KMS-11 (cell line): Measurements from ENCODE around the gene ASB5.

ENCODE experiments used
- H2AFZ ChIP-seq: fragments of 200-600 bp; sonication (generic); 2 replicates; pipeline ENCODE4 v1.6.1; 2016; ENCODE audit warnings: antibody characterized with exemption, mixed run types, low read depth
- H3K27ac ChIP-seq: fragments of 200-600 bp; sonication (generic); 2 replicates; pipeline ENCODE4 v1.6.1; 2016; ENCODE audit warnings: mild to moderate bottlenecking, mixed run types
- H3K27me3 ChIP-seq: fragments of 200-600 bp; sonication (generic); 2 replicates; pipeline ENCODE4 v1.6.1; 2017; ENCODE audit warnings: mild to moderate bottlenecking, low read depth, mixed run types, moderate library complexity; ENCODE audit not compliant: insufficient read depth
- H3K36me3 ChIP-seq: fragments of 200-600 bp; sonication (generic); 2 replicates; pipeline ENCODE4 v1.6.1; 2017; ENCODE audit warnings: mild to moderate bottlenecking, mixed run types; ENCODE audit not compliant: insufficient read depth
- H3K4me1 ChIP-seq: fragments of 200-600 bp; sonication (generic); 2 replicates; pipeline ENCODE4 v1.6.1; 2016; ENCODE audit warnings: mild to moderate bottlenecking, low read depth, mixed run types; ENCODE audit not compliant: poor library complexity, severe bottlenecking
- H3K4me2 ChIP-seq: fragments of 200-600 bp; sonication (generic); 2 replicates; pipeline ENCODE4 v1.7.0; 2016; ENCODE audit warnings: mild to moderate bottlenecking, mixed run types
- H3K4me3 ChIP-seq: fragments of 200-600 bp; sonication (generic); IDR thresholded peaks from 2 replicates; pipeline ENCODE4 v1.6.1; 2017; ENCODE audit warnings: low read depth, low read length, mixed read lengths; ENCODE audit not compliant: insufficient read depth
- H3K79me2 ChIP-seq: fragments of 200-600 bp; sonication (generic); 2 replicates; pipeline ENCODE4 v1.6.1; 2016; ENCODE audit warnings: low read depth, mixed run types; ENCODE audit not compliant: insufficient read depth
- H3K9ac ChIP-seq: fragments of 200-600 bp; sonication (generic); 2 replicates; pipeline ENCODE4 v1.6.1; 2016; ENCODE audit warnings: mild to moderate bottlenecking, mixed run types
- H4K20me1 ChIP-seq: fragments of 200-600 bp; sonication (generic); 2 replicates; pipeline ENCODE4 v1.6.1; 2016; ENCODE audit warnings: mild to moderate bottlenecking, mixed run types; ENCODE audit not compliant: insufficient read depth
- CTCF ChIP-seq: fragments of 200-600 bp; sonication (generic); conservative IDR thresholded peaks from 2 replicates; pipeline ENCODE4 v1.6.1; 2017; ENCODE audit warnings: low read depth, mild to moderate bottlenecking, antibody characterized with exemption, low read length, moderate library complexity, mixed read lengths

ASB5 gene

GRCh38 chr4:176276710-176277109 lies 7.7 kb upstream of the ASB5 start:
- H3K4me1 ChIP-seq: no peaks in the 10 kb centered on the region
- H3K4me3 ChIP-seq: no peak overlapping the region
- no peak overlapping the region for H3K9ac ChIP-seq
- H3K4me2 ChIP-seq: no peak overlapping the region
- no peaks in the 10 kb centered on the region for H4K20me1 ChIP-seq
- H3K27ac ChIP-seq: no peak overlapping the region
- no peak overlapping the region for H2AFZ ChIP-seq
- TF ChIP-seq CTCF: no peak
- H3K79me2 ChIP-seq: no peaks in the 10 kb centered on the region
- H3K36me3 ChIP-seq: no peaks in the 10 kb centered on the region
- H3K27me3 ChIP-seq: no peaks in the 10 kb centered on the region

GRCh38 chr4:176274441-176274840 lies 5.4 kb upstream of the ASB5 start:
- Histone ChIP-seq H2AFZ (no peak overlapping the region), H3K27ac (no peak overlapping the region), H3K9ac (no peak overlapping the region), H3K36me3 (no peaks in the 10 kb centered on the region), H3K79me2 (no peaks in the 10 kb centered on the region), H4K20me1 (no peaks in the 10 kb centered on the region), H3K4me1 (no peaks in the 10 kb centered on the region), H3K4me3 (no peak overlapping the region), H3K27me3 (no peaks in the 10 kb centered on the region), H3K4me2 (no peak overlapping the region)
- TF ChIP-seq CTCF: no peak

- no peak overlapping the region for H2AFZ ChIP-seq
- no peaks in the 10 kb centered on the region for H3K4me1 ChIP-seq
- H3K27ac ChIP-seq: no peak overlapping the region
- H3K4me3 ChIP-seq: no peak overlapping the region
- no peak overlapping the region for H3K4me2 ChIP-seq
- no peaks in the 10 kb centered on the region for H4K20me1 ChIP-seq
- TF ChIP-seq CTCF: no peak
- H3K79me2 ChIP-seq: no peaks in the 10 kb centered on the region
- no peaks in the 10 kb centered on the region for H3K27me3 ChIP-seq
- no peak overlapping the region for H3K9ac ChIP-seq
- no peaks in the 10 kb centered on the region for H3K36me3 ChIP-seq
These were observed 4.7 kb upstream of the ASB5 start for GRCh38 chr4:176273736-176274135.

DNA sequence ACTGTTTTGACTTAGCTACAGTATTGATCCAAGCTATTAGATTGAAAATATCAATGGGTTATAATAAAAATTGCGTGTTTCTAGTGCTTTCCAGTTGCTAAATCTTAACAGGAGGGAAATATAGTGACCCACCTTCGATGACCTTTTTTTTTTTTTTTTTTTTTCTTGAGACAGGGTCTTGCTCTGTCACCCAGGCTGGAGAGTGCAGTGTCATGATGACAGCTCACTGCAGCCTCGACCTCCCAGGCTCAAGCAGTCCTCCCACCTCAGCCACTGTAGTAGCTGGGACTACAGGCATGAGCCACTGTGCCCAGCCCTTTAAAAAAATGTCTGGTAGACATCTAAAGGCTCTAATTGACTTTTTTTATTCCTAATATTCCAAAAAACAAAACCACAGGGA lies 3.8 kb upstream of the ASB5 start:
- no peaks in the 10 kb centered on the region for H4K20me1 ChIP-seq
- no peak overlapping the region for H3K4me2 ChIP-seq
- no peak overlapping the region for H3K27ac ChIP-seq
- H2AFZ ChIP-seq: no peak overlapping the region
- no peak for TF ChIP-seq CTCF
- H3K27me3 ChIP-seq: no peaks in the 10 kb centered on the region
- H3K79me2 ChIP-seq: no peaks in the 10 kb centered on the region
- H3K4me3 ChIP-seq: no peak overlapping the region
- H3K4me1 ChIP-seq: no peaks in the 10 kb centered on the region
- no peaks in the 10 kb centered on the region for H3K36me3 ChIP-seq
- no peak overlapping the region for H3K9ac ChIP-seq

DNA sequence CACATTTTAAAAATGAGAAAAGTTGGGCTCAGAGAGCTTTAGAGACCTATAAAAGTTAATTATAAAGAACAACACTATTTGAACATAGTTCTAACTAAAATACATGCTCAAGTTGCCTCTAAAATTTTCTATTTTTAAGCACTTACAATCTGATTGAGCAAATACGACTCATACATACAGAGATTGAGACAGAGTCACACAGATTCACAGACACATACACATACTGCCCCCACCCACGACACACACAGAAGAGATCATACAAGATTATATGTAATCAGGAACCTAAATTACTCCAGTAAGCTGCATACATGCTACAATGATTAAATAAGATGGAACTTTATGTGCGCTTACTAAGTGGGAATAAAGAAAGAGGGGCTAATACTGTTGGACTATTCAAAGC lies 2.7 kb upstream of the ASB5 start:
- no peak for TF ChIP-seq CTCF
- Histone ChIP-seq H3K4me1 (no peaks in the 10 kb centered on the region), H3K36me3 (no peaks in the 10 kb centered on the region), H3K79me2 (no peaks in the 10 kb centered on the region), H3K9ac (no peak overlapping the region), H4K20me1 (no peaks in the 10 kb centered on the region), H3K4me2 (no peak overlapping the region), H3K27me3 (no peaks in the 10 kb centered on the region), H3K4me3 (no peak overlapping the region), H2AFZ (no peak overlapping the region), H3K27ac (no peak overlapping the region)
